HG02840 (cell line): ENCODE measurements around the gene RNF40.

Experiments
- ATAC-seq: cut with Tn5 transposase; IDR thresholded peaks from one replicate; pipeline ENCODE4 v1.9.1; 2021; ENCODE audit warnings: mild to moderate bottlenecking, moderate library complexity, moderate number of reproducible peaks; ENCODE audit not compliant: unreplicated experiment, low FRiP score

Gene RNF40

DNA sequence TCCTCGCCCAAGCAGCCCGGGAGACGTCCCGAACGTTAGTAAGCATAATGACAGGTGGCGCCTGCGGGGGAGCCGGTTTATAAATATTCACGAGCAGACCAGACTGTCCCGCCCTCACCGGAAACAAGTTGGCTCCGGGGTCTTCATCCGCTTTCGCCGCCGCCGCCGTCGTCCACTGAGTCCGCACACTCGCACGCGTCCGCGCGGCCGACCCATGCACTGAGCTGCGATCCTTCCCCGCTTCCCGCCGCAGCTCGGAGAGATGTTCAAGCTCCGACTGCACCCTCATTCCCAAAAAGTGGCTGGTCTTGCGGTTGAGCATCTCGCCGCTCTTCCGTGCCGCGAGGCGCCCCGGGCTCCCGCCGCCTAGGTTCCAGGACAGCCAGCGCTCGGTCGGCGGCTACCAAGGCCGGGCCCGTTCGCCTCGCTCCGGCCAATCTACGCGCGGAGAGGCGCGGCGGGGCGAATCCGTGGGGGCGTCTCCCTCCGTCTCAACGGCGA is 645 bp upstream of the RNF40 start:
- peak; percentile 23 for ATAC-seq

DNA sequence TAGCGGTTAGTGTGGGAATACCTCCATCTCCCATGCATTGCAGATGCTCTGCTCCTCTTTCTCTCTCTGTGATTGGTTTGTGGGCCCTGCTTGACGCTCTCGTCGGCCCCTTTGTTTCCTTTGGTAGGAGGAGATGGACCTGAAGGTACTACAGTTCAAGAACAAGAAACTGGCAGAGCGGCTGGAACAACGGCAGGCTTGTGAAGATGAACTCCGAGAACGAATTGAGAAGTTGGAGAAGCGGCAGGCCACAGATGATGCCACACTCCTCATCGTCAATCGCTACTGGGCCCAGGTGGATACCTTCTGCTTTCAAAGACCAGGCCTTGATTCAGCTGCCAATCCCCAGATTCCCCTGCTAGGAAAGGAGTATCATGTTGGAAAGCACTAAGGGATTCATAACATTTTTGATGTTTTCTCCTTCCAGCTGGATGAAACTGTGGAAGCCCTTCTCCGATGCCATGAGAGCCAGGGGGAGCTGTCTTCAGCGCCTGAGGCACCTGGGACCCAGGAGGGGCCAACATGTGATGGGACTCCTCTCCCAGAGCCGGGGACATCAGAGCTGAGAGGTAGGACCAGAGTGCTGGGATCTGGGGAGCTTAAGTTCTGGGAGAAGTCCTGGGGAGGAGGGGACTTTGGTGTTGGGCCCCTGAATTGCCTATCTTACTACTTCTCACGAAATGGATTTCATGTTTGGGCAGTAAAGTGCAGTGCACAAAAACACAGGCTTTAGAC is 1.0 kb downstream of the RNF40 start:
- ATAC-seq = no peak

DNA sequence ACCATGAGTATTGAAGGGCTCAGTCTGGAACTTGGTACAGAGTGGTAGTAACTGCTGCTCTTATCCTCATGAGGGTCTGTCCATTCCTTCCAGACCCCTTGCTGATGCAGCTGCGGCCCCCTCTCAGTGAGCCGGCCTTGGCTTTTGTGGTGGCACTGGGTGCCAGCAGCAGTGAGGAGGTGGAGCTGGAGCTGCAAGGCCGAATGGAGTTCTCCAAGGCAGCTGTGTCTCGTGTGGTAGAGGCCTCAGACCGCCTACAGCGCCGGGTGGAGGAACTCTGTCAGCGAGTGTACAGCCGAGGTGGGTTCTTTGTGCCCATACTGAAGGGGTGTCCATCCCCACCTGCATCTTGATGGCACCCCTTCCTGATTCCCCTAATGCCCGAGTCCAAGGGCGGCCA is 2.0 kb downstream of the RNF40 start:
- no peak for ATAC-seq

DNA sequence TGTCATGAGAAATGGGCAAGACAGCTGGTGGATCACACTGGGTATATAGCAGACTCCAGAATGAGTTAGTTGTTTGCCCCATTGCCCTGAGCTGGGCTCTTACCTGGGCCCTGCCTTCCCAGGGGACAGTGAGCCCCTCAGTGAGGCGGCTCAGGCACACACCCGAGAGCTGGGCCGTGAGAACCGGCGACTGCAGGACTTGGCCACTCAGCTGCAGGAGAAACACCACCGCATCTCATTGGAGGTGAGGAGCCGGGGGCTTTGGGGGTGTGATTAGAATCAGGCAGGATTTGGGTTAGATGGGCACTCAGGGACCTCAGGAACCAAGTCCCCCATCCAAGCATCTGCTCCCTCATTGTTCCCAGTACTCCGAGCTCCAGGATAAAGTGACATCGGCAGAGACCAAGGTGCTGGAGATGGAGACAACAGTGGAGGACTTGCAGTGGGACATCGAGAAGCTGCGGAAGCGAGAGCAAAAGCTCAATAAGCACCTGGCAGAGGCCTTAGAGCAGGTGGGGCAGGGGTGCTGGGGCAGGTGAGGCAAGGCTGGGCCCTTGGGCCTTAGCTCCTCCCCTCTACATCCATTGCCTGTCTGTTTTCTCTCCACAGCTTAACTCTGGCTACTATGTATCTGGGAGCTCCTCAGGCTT is 2.8 kb downstream of the RNF40 start:
- no peak for ATAC-seq

DNA sequence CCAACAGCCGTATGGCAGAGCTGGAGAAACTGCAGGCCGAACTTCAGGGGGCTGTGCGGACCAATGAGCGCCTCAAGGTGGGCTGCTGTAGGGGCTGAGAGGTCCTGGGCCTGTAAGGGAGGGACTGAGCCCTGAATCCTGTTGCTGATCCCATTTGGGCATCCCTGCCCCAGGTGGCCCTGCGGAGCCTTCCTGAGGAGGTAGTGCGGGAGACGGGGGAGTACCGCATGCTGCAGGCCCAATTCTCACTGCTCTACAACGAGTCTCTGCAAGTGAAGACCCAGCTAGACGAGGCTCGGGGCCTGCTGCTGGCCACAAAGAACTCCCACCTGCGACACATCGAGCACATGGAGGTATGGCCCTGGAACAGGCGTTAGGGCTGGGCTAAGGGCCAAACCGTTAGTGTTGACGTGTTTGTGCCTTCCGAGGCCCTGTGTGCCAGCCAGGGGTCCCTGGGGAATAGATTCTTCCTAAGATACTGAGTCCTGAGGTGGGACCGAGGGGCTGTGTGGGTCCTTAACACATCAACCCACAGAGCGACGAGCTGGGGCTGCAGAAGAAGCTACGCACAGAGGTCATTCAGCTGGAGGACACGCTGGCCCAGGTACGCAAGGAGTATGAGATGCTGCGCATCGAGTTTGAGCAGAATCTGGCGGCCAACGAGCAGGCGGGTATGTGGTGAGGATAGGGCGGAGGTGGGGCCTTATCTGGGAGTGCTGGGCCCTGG is 4.2 kb downstream of the RNF40 start:
- no peak for ATAC-seq

DNA sequence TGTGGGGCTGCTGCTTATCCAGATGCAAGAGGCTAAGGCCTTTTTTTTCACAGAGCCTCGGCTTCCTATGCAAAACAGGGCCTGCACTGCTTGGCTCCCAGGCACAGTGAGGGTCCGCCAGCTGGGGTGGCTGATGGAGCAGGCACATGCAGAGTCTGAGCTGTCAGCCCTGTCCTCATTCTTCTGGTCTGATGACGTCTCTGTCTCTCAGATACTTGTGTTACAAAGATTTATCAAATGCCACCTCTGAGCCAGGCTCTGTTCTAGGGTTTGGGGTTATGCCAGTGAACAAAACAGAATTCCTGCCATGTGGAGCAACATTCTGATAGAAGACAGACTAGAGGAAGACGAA is 4.8 kb downstream of the RNF40 start:
- ATAC-seq = no peak

DNA sequence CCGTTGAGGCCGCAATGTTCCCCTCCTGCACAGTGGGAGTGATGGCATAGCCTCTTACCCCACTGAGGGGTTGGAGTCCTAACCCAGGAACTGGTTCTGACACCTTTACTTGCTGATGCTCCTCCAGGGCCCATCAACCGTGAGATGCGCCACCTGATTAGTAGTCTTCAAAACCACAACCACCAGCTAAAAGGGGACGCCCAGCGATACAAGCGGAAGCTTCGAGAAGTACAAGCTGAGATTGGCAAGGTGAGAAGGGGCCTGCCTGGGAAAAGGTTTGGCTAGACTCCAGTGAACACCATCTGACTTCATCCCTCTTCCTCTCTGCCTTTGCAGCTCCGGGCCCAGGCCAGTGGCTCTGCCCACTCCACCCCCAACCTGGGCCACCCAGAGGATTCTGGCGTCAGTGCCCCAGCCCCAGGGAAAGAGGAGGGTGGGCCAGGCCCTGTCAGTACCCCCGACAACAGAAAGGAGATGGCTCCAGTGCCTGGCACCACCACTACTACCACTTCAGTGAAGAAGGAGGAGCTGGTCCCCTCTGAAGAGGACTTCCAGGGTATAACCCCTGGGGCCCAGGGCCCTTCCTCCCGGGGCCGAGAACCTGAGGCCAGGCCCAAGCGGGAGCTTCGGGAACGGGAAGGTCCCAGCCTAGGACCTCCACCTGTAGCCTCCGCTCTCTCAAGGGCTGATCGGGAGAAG is 5.8 kb downstream of the RNF40 start:
- no peak for ATAC-seq

DNA sequence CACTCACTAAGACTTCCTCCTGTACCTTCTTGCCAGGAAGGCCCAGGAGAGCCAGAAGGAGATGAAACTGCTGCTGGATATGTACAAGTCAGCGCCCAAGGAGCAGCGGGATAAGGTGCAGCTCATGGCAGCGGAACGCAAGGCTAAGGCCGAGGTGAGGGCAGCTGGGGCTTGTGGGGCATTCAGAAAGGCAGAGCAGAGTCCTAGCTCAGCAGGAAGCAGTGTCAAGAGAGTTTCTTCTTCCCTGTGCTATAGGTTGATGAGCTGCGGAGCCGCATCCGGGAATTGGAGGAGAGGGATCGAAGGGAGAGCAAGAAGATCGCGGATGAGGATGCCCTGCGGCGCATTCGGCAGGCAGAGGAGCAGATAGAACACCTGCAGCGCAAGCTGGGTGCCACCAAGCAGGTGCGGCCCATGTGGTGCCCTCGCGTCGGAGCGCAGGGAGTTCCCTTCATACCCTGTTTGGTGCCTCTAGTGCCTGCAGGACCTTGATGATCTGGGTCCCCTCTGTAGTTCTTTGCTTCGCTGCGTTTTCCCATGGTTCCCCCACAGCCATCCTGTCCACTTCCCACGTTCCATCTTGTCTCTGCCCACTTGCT is 6.6 kb downstream of the RNF40 start:
- no peak for ATAC-seq

DNA sequence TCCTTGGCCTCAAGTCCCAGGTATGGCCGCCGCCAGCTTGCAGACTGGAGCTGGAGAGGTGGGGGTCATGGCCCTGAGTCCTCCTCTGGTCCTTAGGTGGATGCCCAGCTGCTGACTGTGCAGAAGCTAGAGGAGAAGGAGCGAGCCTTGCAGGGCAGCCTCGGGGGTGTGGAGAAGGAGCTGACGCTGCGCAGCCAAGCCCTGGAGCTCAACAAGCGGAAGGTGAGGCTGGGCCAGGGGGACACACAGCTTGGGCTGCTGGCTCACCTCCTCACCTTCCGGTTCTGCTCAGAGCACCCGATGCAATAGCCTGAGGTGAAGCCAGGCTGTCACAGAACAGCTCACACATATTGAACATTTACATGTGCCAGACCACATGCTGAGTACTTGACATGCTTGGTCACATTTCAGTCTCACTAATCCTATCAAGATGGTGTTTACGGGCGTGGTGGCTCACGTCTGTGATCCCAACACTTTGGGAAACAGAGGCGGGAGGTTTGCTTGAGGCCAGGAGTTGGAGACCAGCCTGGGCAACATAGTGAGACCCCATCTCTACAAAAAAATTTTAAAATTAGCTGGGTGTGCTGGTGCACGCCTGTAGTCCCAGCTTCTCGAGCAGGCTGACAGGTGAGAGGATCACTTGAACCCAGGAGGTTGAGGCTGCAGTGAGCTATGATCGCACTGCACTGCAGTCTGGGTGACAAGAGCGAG is 7.4 kb downstream of the RNF40 start:
- no peak for ATAC-seq

DNA sequence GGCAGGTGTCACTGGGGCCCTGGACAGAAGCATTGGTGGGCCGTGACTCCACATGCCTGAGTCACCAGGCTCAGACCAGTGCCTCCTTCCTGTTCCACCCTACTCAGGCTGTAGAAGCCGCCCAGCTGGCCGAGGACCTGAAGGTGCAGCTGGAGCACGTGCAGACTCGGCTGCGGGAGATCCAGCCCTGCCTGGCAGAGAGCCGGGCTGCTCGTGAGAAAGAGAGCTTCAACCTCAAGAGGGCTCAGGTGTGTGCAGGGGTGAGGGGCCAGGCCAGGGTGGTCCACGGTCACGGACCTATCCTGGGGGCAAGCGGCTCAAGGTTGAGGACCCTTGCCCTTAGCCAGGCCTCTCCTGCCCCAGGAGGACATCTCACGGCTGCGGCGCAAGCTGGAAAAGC is 9.6 kb downstream of the RNF40 start:
- no peak for ATAC-seq

DNA sequence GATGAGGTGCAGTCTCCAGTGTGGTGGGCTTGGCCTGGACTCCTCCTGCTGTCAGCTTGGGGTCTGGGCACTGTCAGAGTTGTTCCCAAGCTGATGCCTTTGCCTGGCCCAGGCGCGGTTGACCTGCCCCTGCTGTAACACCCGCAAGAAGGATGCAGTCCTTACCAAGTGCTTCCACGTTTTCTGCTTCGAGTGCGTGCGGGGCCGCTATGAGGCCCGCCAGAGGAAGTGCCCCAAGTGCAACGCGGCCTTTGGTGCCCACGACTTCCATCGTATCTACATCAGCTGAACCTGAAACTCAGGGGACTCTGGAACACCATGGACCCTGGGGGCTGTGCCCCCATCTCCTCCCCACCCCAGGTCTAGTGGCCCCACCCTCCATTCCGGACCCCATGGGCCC is 11.7 kb downstream of the RNF40 start:
- no peak for ATAC-seq

DNA sequence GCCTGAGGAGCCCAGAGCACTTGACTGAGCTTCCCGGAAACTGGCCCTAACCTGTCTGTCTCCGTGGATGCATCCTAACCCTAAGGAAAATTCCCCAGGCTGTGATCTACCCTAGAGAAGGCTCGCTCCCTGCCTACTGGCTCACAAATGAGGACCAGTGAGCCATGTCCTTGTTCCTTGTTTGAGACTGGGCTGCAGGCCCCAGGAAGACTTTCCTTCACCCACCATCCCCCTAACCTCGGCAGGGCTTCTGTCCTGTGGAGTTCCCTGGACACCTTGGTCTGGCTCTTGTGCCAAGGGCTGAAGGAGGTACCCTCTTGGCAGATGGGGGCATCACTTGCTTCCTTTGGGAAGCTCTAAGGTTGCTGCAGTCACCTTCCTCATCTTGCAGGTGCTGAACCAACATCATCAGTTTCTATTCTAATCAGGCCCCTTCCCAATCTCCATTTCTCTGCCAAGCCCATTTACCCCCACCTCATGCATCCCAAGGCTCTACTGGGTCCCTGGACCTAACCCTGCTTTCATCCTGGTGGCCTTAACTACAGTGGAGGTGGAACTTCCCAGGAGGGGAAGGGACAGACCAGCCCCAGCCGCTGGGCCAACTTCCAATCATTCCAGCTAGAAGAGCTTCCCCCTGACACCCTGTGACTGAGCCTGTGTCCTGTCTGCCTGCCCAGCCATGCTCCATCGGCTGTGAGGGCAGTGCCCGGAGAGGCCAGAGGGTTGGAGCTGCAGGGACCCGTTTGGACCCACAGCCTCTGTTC is 12.4 kb downstream of the RNF40 start:
- no peak for ATAC-seq

DNA sequence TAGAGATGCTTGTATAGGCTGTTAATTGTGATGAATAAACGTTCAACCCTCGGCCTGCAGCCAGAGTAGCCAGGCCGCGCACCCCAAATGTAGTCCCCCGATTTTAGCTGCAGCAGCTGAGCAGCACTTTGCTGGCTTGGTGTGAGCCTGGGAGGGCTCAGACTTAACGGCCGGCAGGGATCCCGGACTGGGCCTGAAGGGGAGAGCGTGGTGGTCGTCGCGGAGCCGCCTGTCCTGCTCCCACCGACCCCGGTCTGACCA is 12.9 kb downstream of the RNF40 start:
- ATAC-seq = no peak

DNA sequence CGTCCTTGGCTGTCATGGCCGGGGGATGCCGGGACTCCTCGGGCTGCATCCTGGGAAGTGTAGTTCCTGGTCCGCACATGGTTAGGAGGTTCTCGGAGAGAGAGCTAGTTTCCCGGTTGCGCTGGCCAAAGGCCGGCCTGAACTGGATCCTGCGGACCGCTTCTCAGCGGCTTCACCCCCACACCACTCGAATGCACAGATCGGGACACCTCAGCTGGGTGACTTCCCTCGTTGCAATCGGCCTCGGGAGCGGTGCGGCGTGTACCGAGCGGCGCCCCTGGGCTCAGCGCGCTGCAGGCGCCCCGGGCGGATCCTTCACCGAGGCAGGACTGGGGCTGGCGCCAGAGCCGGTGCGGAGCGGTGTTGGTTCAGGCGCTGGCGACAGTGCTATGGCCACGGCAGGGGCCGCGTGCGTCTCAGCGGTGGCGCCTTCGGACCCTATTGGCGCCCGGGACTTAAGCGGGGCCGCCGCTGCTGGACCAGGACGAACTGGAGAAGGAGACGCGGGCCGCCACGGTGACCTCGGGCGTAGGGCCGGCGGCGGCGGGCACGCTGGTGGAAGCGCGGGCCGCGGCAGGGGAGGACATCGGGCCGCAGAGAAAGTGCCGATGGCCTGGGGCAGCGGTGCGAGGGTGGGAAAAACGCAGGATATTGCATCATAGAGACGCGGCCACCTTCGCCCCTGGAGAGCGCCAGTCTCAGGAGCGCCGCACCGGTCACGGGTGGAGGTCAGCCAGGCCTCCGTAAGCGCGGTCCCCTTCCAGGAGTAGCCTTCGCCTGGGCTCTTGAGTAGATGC is 13.5 kb downstream of the RNF40 start:
- no peak for ATAC-seq

DNA sequence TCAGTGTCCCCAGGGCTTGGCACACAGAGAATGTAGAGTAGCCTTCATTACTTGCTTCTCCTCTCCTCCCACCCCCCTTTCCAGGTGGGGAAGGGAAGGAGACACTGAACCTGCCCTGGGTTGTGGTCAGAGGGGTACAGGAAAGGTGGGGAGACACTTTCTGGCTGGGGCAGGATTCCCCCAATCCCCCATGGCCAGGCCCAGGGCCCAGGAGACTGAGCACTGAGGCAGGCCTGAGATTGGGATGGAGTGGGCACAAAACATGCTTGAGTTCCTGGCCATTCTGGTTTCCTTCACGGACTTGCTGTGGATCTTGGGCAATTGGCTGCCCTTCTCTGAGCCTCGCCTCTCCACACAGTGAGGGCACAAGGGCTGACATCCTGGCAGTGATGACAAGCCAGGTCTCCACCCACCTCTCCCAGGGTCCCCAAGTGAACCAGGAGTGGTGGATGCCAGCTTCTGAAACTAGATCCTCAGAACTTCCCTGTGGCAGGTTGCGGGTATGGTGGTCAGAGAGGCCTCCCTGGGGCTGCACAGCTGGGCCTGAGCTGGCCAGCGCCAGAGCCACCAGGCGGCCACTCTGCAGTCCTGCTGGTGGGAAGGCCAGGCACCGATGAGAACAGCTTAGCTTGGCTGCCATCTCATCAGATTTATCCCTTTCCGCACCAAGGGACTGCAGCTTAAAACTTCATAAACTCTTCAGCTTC is 15.6 kb downstream of the RNF40 start:
- no peak for ATAC-seq

DNA sequence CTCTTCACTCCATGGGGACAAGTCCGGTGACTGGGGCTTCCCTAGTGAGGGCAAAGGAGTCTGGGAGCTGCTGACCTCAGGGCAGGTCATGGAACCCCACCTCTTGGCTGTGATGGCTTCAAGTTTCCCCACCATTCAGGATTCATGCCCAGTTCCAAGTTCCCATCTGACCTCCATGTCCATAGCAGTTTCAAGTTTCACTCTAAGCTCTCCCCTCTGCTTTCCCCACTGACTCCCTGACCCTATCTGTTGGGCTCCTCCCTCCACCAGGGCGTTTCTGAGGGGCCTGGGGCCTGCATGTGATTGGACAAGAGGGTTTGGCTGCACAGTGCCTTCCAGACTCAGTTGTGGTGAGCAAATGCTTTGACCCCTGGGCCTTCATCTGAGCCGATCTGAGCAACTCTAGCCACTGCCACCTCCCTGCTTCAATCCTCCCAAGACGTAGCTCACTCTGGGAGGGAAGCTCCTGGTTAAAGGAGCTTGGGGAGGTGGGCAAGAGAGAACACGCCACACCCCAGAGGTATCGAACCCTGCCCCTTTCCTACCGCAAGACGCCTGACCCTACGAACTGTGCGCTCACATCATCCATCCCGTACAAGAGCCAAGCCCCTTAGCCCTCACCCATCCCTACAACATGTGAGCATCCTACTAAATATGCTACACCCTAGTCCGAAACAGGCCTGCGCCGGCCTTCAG is 16.6 kb downstream of the RNF40 start:
- ATAC-seq = no peak

DNA sequence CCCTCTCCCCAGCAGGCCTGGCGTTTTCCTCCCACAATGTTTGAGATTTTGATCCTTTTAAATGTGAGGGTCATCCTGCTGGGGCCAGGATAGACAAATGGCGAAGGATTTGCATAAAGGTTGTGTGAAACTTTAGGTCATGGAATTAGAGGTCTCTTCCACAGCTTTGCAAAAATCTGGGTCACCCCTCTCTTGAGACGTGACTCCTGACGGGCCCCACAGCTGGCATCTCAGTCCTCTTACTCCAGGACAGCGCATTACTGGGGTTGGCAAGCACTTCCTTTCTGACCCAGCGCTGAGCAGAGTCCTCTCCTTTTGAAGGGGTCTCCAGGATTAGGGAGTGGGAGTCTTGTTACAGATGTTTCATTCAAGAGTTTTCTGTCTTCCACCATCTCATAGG is 17.5 kb downstream of the RNF40 start:
- no peak for ATAC-seq

DNA sequence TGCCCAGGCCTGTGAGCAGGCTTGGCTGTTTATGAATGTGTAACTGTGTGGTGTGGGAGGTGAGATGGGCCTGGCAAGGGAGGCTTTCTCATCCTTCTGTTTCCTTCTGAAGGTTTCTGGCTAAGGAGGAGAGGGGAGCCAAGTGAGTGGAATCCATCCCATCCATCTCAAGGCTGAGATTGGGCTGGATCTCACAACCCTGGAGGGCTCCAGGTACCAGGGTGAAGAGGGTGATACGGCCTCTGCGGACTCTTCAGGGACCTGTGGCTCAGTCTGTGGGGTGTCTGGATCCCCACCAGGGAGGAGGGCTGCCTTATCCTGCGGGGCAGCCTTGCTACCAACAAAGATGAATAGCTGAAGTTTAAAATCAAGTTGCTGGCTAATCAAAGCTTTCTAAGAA is 17.9 kb downstream of the RNF40 start:
- ATAC-seq = no peak
